HCT116 (cell line): Measurements from ENCODE around the gene RNF111. TPM values are rescaled to one million over a fixed set of nuclear protein-coding genes. Genes with fewer than 3 reads are reported as not detected.

Source experiments
- ATAC-seq: fragments of 200-7000 bp; cut with Tn5 transposase; 2 replicates; pipeline ENCODE4 v1.9.1; 2020; ENCODE audit warnings: mild to moderate bottlenecking, moderate library complexity
- BruUV-seq: library from RNA; stranded (reverse); fragments of 400-500 nt; replicated peaks from 2 replicates; lab custom pipeline; 2021; lab: Mats Ljungman, UMichigan
- CTCF ChIA-PET: fragments of 300-600 bp; sonication (Branson Sonifier 250); formaldehyde crosslinking; loops from one replicate; lab custom pipeline; 2021; ENCODE audit warnings: antibody characterized with exemption; lab: Charles Lee
- POLR2A ChIA-PET: fragments of 300-600, 350-600 bp; sonication (Branson Sonifier 250); formaldehyde crosslinking; loops from one replicate; lab custom pipeline; 2021; ENCODE audit warnings: antibody characterized with exemption; lab: Charles Lee
- RAD21 ChIA-PET, 2 experiments: fragments of 300-600 bp; sonication (Branson Sonifier 250); formaldehyde crosslinking; loops; one replicate each; lab custom pipeline; 2023; ENCODE audit warnings: low total read pairs in 2 of 2; ENCODE audit not compliant: uncharacterized antibody in 2 of 2, unreplicated experiment in 2 of 2, low non-redundant PET in 1 of 2; lab: Charles Lee
- DNase-seq: peaks from one replicate; pipeline ENCODE4 v3.0.0-alpha.2; 2010; ENCODE audit warnings: low read depth, low spot score
- H2AFZ ChIP-seq: fragments of 200-600 bp; shearing (Covaris generic), sonication (generic); 2 replicates; pipeline ENCODE4 v1.6.1; 2017; ENCODE audit warnings: low read depth, mixed run types, mixed read lengths, antibody characterized with exemption, low read length; ENCODE audit not compliant: poor library complexity, severe bottlenecking
- H3K27ac ChIP-seq: 2 replicates; pipeline ENCODE4 v1.5.1; 2012; ENCODE audit warnings: low read depth, low read length
- H3K27me3 ChIP-seq: fragments of 200-600 bp; sonication (generic); 2 replicates; pipeline ENCODE4 v1.6.1; 2016; ENCODE audit warnings: mixed run types, low read length, mixed read lengths; ENCODE audit not compliant: insufficient read depth
- H3K36me3 ChIP-seq, 2 experiments: fragments of 200-500 bp in 1 of 2; fragments of 200-600 bp in 1 of 2; sonication (Bioruptor generic) in 1 of 2; sonication (generic) in 1 of 2; 2 replicates each; pipeline versions ENCODE4 v1.5.1 to v1.6.1; 2014 to 2016; ENCODE audit warnings: low read length in 2 of 2, inconsistent platforms in 1 of 2, mixed read lengths in 1 of 2, mixed run types in 1 of 2; ENCODE audit not compliant: insufficient read depth in 2 of 2, control insufficient read depth in 1 of 2
- H3K4me1 ChIP-seq, 2 experiments: fragments of 200-600 bp in 1 of 2; sonication (generic) in 1 of 2; 2 replicates each; pipeline versions ENCODE4 v1.5.1 to v1.6.1; 2012 to 2017; ENCODE audit warnings: low read length in 2 of 2, inconsistent platforms in 1 of 2, mild to moderate bottlenecking in 1 of 2, mixed read lengths in 1 of 2, mixed run types in 1 of 2, moderate library complexity in 1 of 2; ENCODE audit not compliant: insufficient read depth in 2 of 2, control insufficient read depth in 1 of 2
- H3K4me2 ChIP-seq: fragments of 200-600 bp; sonication (generic); 2 replicates; pipeline ENCODE4 v1.6.1; 2017; ENCODE audit warnings: mixed run types, low read length, mixed read lengths
- H3K4me3 ChIP-seq, 2 experiments: fragments of 200-600 bp in 1 of 2; sonication (generic) in 1 of 2; replicated peaks in 1 of 2; 2 replicates each; pipeline ENCODE4 v1.5.1; 2011 to 2016; ENCODE audit warnings: low read length in 2 of 2, control low read depth in 1 of 2, low read depth in 1 of 2, mild to moderate bottlenecking in 1 of 2, mixed read lengths in 1 of 2, mixed run types in 1 of 2
- H3K79me2 ChIP-seq: fragments of 200-600 bp; sonication (generic); 2 replicates; pipeline ENCODE4 v1.6.1; 2017; ENCODE audit warnings: mild to moderate bottlenecking, mixed run types, low read length, moderate library complexity, mixed read lengths; ENCODE audit not compliant: insufficient read depth
- H3K9ac ChIP-seq: fragments of 200-600 bp; sonication (generic); 2 replicates; pipeline ENCODE4 v1.6.1; 2016; ENCODE audit warnings: low read length, mixed read lengths
- H3K9me2 ChIP-seq: fragments of 200-600 bp; sonication (generic), shearing (Covaris generic); 2 replicates; pipeline ENCODE4 v1.6.1; 2017; ENCODE audit warnings: mixed run types, mild to moderate bottlenecking, moderate library complexity; ENCODE audit not compliant: insufficient read depth
- H3K9me3 ChIP-seq, 2 experiments: fragments of 200-500 bp in 1 of 2; fragments of 200-600 bp in 1 of 2; sonication (Bioruptor generic) in 1 of 2; sonication (generic) in 1 of 2; 2 replicates each; pipeline ENCODE4 v1.6.1; 2014 to 2017; ENCODE audit warnings: low read length in 2 of 2, mixed read lengths in 2 of 2, inconsistent platforms in 1 of 2, low read depth in 1 of 2, mild to moderate bottlenecking in 1 of 2, mixed run types in 1 of 2, moderate library complexity in 1 of 2; ENCODE audit not compliant: control insufficient read depth in 1 of 2, insufficient read depth in 1 of 2
- H4K20me1 ChIP-seq: fragments of 200-600 bp; sonication (generic), shearing (Covaris generic); 2 replicates; pipeline ENCODE4 v1.6.1; 2017; ENCODE audit warnings: mixed run types, mild to moderate bottlenecking, moderate library complexity; ENCODE audit not compliant: insufficient read depth
- ATF3 ChIP-seq: IDR thresholded peaks from 2 replicates; pipeline ENCODE4 v1.6.1; 2012
- CBX3 ChIP-seq: IDR thresholded peaks from 2 replicates; pipeline ENCODE4 v1.6.1; 2012; ENCODE audit warnings: low read depth
- CEBPB ChIP-seq: IDR thresholded peaks from 2 replicates; pipeline ENCODE4 v1.6.1; 2012; ENCODE audit warnings: low read depth
- CTCF ChIP-seq, 3 experiments: fragments of 200-600 bp in 1 of 3; sonication (generic) in 1 of 3; IDR thresholded peaks in 2 of 3; conservative IDR thresholded peaks in 1 of 3; 2 replicates each; pipeline ENCODE4 v1.5.1; 2012 to 2017; ENCODE audit warnings: low read depth in 2 of 3, low read length in 2 of 3, antibody characterized with exemption in 1 of 3, borderline replicate concordance in 1 of 3, control low read depth in 1 of 3, mild to moderate bottlenecking in 1 of 3, mixed read lengths in 1 of 3, mixed run types in 1 of 3, moderate library complexity in 1 of 3; ENCODE audit not compliant: insufficient read depth in 1 of 3
- ELF1 ChIP-seq: IDR thresholded peaks from 2 replicates; pipeline ENCODE4 v1.6.1; 2012; ENCODE audit warnings: low read depth, borderline replicate concordance
- EZH2phosphoT487 ChIP-seq: fragments of 200-600 bp; IDR thresholded peaks from 2 replicates; pipeline ENCODE4 v1.6.1; 2018; ENCODE audit warnings: antibody characterized with exemption, borderline replicate concordance
- MAX ChIP-seq: IDR thresholded peaks from 2 replicates; pipeline ENCODE4 v1.6.1; 2012
- POLR2AphosphoS5 ChIP-seq: IDR thresholded peaks from 2 replicates; pipeline ENCODE4 v1.6.1; 2011; ENCODE audit warnings: mild to moderate bottlenecking, low read depth, low read length, moderate library complexity
- RAD21 ChIP-seq: IDR thresholded peaks from 2 replicates; pipeline ENCODE4 v1.6.1; 2012; ENCODE audit warnings: low read depth, mild to moderate bottlenecking
- REST ChIP-seq: IDR thresholded peaks from 2 replicates; pipeline ENCODE4 v1.6.1; 2012; ENCODE audit warnings: low read depth
- SIN3A ChIP-seq: IDR thresholded peaks from 2 replicates; pipeline ENCODE4 v1.6.1; 2012; ENCODE audit warnings: low read depth
- SRF ChIP-seq: IDR thresholded peaks from 2 replicates; pipeline ENCODE4 v1.6.1; 2012; ENCODE audit warnings: low read depth
- TCF7L2 ChIP-seq: IDR thresholded peaks from 2 replicates; pipeline ENCODE4 v1.7.0; 2011; ENCODE audit warnings: borderline replicate concordance, inconsistent platforms; ENCODE audit not compliant: insufficient read depth, insufficient read length; ENCODE audit errors: extremely low read depth
- YY1 ChIP-seq: IDR thresholded peaks from 2 replicates; pipeline ENCODE4 v1.6.1; 2011; ENCODE audit warnings: low read length, low read depth, moderate library complexity, mild to moderate bottlenecking; ENCODE audit not compliant: insufficient replicate concordance; ENCODE audit errors: extremely low read depth
- ZBTB33 ChIP-seq: IDR thresholded peaks from 2 replicates; pipeline ENCODE4 v1.6.1; 2011; ENCODE audit warnings: mild to moderate bottlenecking, low read length, moderate library complexity; ENCODE audit not compliant: insufficient replicate concordance; ENCODE audit errors: extremely low read depth
- ZFX ChIP-seq: fragments of 450-650 bp; IDR thresholded peaks from 2 replicates; pipeline ENCODE4 v1.6.1; 2017
- intact Hi-C: fragments of 100-400 bp; cut with micrococcal nuclease; formaldehyde crosslinking; loops from 2 replicates; pipeline ENCODE4 v1.10.0; 2022
- total RNA-seq: library from RNA; stranded (reverse); gene quantifications from one replicate; pipeline ENCODE4 v1.2.1, GENCODE V29; 2021; ENCODE audit not compliant: unreplicated experiment

Gene RNF111
- total RNA-seq, 1 experiment from 2014 or later = 31.5 TPM

GRCh38 chr15:58992181-58992580, 4.7 kb downstream of the RNF111 start (continued):
- TF ChIP-seq CTCF (IDR thresholded peaks at IDR 0.05 in 2 of 3, conservative IDR thresholded peaks at IDR 0.05 in 1 of 3; ENCODE audit: borderline replicate concordance in 1 of 3, insufficient read depth in 1 of 3, low read depth in 2 of 3, low read length in 2 of 3) (no peak), SIN3A (no peak), MAX (no peak)

- Histone ChIP-seq H3K9ac (no peak overlapping the region), H3K4me2 (no peak overlapping the region), H3K79me2 (peaks cover 94% of the 10 kb centered on the region), H4K20me1 (peaks cover 5% of the 10 kb centered on the region; the same call in 1 of the 2 replicates), H3K36me3 (peaks cover 4 to 8% of the 10 kb centered on the region in 2 experiments; a peak in 2 of 4 replicates), H3K27me3 (no peaks in the 10 kb centered on the region), H3K4me3 (no peak overlapping the region), H2AFZ (no peak overlapping the region), H3K9me3 (no peaks in the 10 kb centered on the region), H3K4me1 (no peaks in the 10 kb centered on the region), H3K9me2 (no peaks in the 10 kb centered on the region), H3K27ac (no peak overlapping the region)
- intact Hi-C loops = no loop called here
- no peak for ATAC-seq
- RAD21 ChIA-PET = no interaction called here
- POLR2A ChIA-PET = no interaction called here
- no peak for DNase-seq
- CTCF ChIA-PET = no interaction called here
- BruUV-seq = no TSS peak
- TF ChIP-seq ELF1 (no peak), ZFX (no peak), POLR2AphosphoS5 (no peak), ZBTB33 (no peak), RAD21 (no peak), TCF7L2 (no peak), CEBPB (no peak), REST (no peak), YY1 (no peak), SRF (no peak), CBX3 (no peak), EZH2phosphoT487 (no peak), ATF3 (no peak)
Measured at GRCh38 chr15:58994906-58995453, 7.5 kb downstream of the RNF111 start.
